H1 (cell line): ENCODE results near the gene CPSF2.

Experiments used
- CHD2 ChIP-seq: IDR thresholded peaks from 2 replicates; pipeline ENCODE4 v1.6.1; 2012; ENCODE audit warnings: low read length, improper control_type of control experiment
- JUND ChIP-seq: IDR thresholded peaks from 2 replicates; pipeline ENCODE4 v1.6.1; 2011; ENCODE audit warnings: mild to moderate bottlenecking, improper control_type of control experiment, low read length
- POLR2AphosphoS5 ChIP-seq: IDR thresholded peaks from 2 replicates; pipeline ENCODE4 v1.6.1; 2011; ENCODE audit warnings: low read depth, low read length
- RFX5 ChIP-seq: IDR thresholded peaks from 2 replicates; pipeline ENCODE4 v1.6.1; 2011; ENCODE audit warnings: low read depth, low read length, improper control_type of control experiment, borderline replicate concordance
- TBP ChIP-seq: IDR thresholded peaks from 2 replicates; pipeline ENCODE4 v1.6.1; 2011; ENCODE audit warnings: low read depth, low read length, improper control_type of control experiment
- TF ChIP-seq, protein P1 (sequence below): IDR thresholded peaks from 2 replicates; pipeline ENCODE4 v1.6.1; 2012; ENCODE audit warnings: low read length, inconsistent platforms
- TF ChIP-seq, protein P2 (sequence below): IDR thresholded peaks from 2 replicates; pipeline ENCODE4 v1.6.1; 2011; ENCODE audit warnings: low read depth, mild to moderate bottlenecking, low read length; ENCODE audit not compliant: insufficient read depth
- TF ChIP-seq, protein P3 (sequence below), 3 experiments: IDR thresholded peaks; 1 replicate in 2 of 3; 2 replicates in 1 of 3; pipeline versions ENCODE4 v1.5.1 to v1.6.1; 2011; ENCODE audit warnings: low read length in 3 of 3, mild to moderate bottlenecking in 3 of 3, inconsistent platforms in 2 of 3, low read depth in 1 of 3, moderate library complexity in 1 of 3; ENCODE audit not compliant: insufficient read depth in 1 of 3; ENCODE audit errors: control extremely low read depth in 1 of 3

DNA sequence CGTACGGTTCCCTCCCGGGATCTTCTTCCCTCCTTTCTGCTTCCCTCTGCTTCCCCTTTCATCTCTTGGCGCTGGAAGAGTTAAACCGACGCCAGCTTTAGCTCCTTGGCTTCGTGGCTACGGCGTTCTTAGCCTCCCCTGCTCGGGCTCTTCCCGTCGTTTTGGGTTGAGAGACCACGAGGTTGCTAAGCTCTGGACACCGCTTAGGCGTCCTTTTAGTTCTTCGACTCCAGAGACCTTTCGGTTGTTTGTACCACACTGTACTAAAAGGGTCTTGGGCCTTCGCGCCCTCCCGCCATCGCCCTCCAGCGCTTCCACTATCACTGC is 545 bp downstream of the CPSF2 start:
- TF ChIP-seq, protein P1, sequence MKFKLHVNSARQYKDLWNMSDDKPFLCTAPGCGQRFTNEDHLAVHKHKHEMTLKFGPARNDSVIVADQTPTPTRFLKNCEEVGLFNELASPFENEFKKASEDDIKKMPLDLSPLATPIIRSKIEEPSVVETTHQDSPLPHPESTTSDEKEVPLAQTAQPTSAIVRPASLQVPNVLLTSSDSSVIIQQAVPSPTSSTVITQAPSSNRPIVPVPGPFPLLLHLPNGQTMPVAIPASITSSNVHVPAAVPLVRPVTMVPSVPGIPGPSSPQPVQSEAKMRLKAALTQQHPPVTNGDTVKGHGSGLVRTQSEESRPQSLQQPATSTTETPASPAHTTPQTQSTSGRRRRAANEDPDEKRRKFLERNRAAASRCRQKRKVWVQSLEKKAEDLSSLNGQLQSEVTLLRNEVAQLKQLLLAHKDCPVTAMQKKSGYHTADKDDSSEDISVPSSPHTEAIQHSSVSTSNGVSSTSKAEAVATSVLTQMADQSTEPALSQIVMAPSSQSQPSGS, result no peak
- TF ChIP-seq JUND (no peak), RFX5 (no peak), CHD2 (no peak), TBP (no peak), POLR2AphosphoS5 (no peak)
- TF ChIP-seq, protein P2, sequence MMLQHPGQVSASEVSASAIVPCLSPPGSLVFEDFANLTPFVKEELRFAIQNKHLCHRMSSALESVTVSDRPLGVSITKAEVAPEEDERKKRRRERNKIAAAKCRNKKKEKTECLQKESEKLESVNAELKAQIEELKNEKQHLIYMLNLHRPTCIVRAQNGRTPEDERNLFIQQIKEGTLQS, result no peak
- TF ChIP-seq, protein P3, sequence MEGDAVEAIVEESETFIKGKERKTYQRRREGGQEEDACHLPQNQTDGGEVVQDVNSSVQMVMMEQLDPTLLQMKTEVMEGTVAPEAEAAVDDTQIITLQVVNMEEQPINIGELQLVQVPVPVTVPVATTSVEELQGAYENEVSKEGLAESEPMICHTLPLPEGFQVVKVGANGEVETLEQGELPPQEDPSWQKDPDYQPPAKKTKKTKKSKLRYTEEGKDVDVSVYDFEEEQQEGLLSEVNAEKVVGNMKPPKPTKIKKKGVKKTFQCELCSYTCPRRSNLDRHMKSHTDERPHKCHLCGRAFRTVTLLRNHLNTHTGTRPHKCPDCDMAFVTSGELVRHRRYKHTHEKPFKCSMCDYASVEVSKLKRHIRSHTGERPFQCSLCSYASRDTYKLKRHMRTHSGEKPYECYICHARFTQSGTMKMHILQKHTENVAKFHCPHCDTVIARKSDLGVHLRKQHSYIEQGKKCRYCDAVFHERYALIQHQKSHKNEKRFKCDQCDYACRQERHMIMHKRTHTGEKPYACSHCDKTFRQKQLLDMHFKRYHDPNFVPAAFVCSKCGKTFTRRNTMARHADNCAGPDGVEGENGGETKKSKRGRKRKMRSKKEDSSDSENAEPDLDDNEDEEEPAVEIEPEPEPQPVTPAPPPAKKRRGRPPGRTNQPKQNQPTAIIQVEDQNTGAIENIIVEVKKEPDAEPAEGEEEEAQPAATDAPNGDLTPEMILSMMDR (IDR thresholded peaks at IDR 0.05; ENCODE audit: control extremely low read depth in 1 of 3, insufficient read depth in 1 of 3, low read depth in 1 of 3, low read length in 3 of 3), result no peak
